NK-92 treated with Interleukin-12 subunit alpha and Interleukin-12 subunit beta, amount 100 ng/mL, for 24 hours (cell line): ENCODE data around the gene CMPK1.
A peak's percentile ranks its signal among the peaks of the same experiment; 100 is the strongest.
"Not testable (repeated sequence)": the region's sequence is repeated elsewhere in the genome, so short reads cannot be mapped to it uniquely, and the experiment has no call there.

Source experiments
- DNase-seq: peaks from one replicate; lab custom pipeline; 2025; lab: John Stamatoyannopoulos, UW

Gene CMPK1

DNA sequence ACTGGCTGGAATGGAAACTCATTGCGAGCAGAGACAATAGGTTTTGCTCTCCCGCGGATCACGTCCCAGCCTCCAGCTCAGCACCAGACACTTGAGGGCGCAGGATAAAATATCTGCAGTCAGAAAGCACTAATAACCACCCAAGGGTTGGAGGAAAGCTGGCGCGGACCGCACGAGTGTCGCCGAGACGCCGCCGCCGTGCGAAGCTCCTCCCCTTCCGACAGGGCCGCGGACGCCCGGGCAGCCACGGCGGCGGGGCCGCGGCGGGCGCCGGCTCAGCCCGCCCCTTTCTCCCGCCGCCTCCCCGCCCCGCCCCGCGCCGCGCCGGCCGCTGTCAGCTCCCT lies at the start of gene CMPK1:
TSS of gene CMPK1 (plus strand) at position 213 of the 344 bp plus-strand sequence. CDS start 156 bp downstream, outside the sequence.
- DNase-seq = peak; percentile 75

DNA sequence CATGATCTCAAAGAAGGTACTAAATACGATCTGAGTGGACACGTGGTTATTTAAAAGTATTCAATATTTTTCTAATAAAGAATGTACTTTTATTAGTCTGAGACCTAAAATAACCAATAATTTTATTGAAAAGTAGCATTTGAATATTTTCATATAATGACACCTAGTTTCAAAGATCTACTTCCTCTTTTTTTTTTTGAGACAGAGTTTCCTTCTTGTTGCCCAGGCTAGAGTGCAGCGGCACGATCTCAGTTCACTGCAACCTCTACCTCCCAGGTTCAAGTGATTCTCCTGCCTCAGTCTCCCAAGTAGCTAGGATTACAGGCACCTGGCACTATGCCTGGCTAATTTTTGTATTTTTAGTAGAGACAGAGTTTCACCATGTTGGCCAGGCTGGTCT lies 45.5 kb upstream of the CMPK1 start:
- not testable (repeated sequence) for DNase-seq

DNA sequence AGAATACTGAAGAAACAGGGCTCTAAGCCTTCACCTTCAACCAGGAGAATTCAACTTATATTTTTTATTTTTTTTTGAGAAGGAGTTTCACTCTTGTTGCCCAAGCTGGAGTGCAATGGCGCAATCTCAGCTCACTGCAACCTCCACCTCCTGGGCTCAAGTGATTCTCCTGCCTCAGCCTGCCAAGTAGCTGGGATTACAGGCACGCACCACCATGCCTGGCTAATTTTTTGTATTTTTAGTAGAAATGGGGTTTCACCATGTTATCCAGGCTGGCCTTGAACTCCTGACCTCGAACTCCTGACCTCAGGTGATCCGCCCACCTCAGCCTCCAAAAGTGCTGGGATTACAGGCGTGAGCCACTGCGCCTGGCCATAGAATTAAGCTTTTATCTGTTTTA lies 38.7 kb upstream of the CMPK1 start:
- DNase-seq = not testable (repeated sequence)

- DNase-seq = no peak
Observed at GRCh38 chr1:47295579-47295978, 38.0 kb upstream of the CMPK1 start.

GRCh38 chr1:47298025-47298699 lies 35.4 kb upstream of the CMPK1 start:
- no peak for DNase-seq

- DNase-seq = no peak
Observed at GRCh38 chr1:47302472-47302871, 31.1 kb upstream of the CMPK1 start.

- DNase-seq = no peak
Observed at GRCh38 chr1:47309427-47309826, 24.2 kb upstream of the CMPK1 start.

- peak; percentile 99 for DNase-seq
Observed at GRCh38 chr1:47313915-47314664, 19.5 kb upstream of the CMPK1 start, which contains the start of gene STIL. Gene STIL (minus strand): TSS chr1:47314147. CDS start chr1:47310319, 3,828 bp downstream.

GRCh38 chr1:47317841-47318240 lies 15.7 kb upstream of the CMPK1 start:
- DNase-seq = no peak

GRCh38 chr1:47319968-47320367 lies 13.6 kb upstream of the CMPK1 start:
- not testable (repeated sequence) for DNase-seq

DNA sequence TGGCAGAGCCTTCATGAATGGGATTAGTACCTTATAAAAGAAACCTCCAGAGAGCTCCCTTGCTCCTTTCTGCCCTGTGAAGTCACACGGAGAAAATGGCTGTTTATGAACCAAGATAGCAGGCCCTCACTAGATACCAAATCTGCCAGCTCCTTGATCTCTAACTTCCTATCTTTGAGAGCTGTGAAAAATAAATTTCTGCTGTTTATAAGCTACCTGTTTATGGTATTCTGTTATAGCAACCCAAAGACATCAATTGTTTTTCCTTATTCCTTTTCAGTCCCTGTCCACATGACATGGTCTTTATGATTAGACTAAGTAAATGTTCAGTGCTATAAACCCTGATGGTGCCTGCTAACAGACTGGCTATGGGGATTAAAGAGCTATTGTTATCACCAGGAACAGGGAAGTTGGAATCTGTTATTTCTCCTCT lies 10.0 kb upstream of the CMPK1 start:
- DNase-seq = no peak

DNA sequence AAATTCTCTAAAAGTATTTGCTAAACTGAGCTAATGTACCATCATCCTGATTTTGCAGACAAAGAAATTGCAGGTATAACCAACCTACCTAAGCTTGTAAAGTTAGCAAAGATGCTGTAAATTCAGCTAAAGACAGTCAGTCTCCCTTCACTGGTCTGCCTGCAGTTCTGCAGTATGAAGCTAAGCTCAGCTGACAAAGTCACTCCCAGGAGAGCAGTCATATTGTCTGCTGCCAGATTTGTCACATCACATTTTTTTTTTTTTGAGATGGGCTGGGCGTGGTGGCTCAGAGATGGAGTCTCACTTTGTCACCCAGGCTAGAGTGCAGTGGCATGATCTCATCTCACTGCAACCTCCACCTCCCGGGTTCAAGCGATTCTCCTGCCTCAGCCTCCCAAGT lies 8.9 kb upstream of the CMPK1 start:
- no peak for DNase-seq

DNA sequence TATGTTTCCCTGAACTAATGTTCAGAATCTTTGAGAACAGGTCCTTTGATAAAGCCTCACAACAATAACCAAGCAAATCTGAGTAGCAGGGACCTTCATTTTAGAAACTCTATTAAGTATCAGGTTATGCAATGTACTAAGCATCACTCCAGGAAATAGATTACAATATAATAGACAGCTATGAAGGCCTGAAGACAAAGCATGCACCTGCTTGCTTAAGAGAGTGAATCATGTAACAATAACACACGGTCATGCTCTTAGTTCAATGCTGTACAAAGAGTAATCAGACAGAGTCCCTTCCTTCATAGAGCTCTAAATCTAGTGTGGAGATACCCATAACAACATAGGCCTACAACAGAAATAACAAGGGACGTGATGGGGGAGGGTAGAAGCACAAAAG lies 8.1 kb upstream of the CMPK1 start:
- no peak for DNase-seq

DNA sequence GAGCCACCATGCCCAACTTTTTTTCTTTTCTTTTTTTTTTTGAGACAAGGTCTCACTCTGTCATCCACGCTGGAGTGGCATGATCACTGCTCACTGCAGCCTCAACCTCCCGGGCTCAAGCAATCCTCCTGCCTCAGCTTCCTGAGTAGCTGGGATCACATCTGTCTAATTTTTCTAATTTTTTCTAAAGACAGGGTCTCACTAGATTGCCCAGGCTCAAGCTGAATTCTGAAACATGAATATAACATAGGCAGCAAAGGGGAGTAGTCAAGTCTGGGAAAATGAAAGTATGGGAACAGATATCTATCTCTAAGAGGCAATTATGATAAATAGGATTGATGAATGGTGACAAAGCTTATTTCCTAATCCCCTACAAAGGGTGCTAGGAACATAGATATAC lies 7.3 kb upstream of the CMPK1 start:
- no peak for DNase-seq

- DNase-seq = no peak
Observed at GRCh38 chr1:47328992-47329391, 4.6 kb upstream of the CMPK1 start.

DNA sequence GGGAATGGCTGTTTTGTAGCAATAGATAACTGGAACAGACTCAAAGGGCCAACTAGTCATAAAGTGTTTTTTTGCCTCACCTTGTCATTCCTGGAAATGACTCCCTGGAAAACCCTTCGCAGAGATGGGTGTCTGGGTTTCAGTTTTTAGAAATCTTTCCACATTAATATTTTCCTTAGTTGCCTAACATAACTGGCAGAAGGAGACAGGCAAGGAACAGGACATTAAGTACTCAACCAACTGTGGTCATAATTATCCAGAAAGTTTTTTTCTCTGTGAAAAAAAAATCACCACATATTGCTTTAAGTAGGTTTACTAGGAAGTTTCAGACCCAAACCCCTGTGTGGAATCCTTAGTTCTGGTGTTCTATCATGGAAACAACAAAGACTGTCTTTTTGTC lies 3.4 kb upstream of the CMPK1 start:
- DNase-seq = no peak

GRCh38 chr1:47331875-47332274 lies 1.7 kb upstream of the CMPK1 start:
- no peak for DNase-seq

DNA sequence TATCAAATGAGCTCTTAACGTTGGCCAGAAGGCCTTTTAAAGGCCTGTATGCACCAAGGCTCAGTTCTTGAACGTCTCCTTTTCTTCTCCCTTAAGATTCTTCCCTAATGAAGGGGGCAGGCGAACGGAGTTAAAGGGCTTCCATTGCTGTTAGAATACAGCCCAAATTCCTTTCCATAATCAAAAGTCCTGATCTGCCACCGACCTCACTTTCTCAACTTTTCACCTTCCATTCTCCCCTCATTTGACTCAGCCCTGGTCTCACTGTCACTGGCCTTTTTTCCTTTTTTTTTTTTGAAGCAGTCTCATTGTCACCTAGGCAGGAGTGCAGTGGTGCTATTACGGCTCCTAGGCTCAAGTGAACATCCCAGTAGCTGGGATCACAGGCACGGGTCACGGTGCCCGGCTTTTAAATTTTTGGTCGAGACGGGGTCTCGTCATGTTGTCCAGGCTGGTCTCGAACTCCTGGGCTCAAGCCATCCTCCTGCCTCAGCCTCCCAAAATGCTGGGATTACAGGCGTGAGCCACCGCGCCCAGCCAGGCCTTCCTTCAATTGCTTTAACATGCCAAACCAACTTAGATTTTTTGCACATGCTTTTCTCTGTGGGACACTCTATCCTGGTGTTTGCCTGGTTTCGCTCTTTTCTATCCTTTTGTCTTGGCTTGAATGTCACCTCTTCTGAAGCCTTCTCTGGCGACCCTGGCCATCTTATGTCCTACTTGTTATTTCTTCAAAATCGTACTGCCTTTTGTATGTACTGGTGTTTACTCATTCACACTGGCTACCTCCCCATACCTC lies 612 bp upstream of the CMPK1 start:
- DNase-seq = no peak

DNA sequence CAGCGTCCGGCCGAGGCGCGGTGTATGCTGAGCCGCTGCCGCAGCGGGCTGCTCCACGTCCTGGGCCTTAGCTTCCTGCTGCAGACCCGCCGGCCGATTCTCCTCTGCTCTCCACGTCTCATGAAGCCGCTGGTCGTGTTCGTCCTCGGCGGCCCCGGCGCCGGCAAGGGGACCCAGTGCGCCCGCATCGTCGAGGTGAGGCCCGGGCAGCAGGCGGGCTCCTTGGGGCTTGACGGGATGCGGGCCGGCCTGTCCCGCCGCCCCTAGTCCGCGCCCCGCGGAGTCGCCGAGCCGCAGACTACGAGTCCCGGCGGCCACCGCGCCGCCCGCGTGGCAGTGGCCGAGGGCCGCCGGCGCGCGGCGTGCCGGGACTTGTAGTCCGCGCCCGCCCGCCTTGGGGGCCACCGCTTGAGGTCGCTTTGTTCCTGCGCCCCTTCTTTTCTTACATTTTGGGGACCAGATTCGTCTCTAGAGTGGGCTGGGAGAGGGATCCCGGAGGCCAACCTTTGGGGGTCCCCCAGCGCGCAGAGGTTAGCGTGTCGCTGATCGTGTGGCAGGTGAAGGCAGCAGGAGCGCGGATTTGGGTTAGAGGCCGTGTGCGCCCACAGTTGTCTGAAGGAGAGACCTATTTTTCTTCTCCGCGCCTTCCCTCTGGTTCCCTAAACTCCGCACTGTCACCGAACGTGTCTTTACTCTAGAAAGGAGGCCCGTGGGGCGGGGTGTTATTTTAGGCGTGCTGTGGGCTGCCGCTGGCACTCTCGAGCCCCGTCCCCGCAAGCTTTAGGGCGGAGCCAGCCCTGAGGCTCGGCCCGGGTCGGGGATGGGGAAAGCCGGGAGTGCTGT lies 553 bp downstream of the CMPK1 start:
- peak; percentile 67 for DNase-seq

DNA sequence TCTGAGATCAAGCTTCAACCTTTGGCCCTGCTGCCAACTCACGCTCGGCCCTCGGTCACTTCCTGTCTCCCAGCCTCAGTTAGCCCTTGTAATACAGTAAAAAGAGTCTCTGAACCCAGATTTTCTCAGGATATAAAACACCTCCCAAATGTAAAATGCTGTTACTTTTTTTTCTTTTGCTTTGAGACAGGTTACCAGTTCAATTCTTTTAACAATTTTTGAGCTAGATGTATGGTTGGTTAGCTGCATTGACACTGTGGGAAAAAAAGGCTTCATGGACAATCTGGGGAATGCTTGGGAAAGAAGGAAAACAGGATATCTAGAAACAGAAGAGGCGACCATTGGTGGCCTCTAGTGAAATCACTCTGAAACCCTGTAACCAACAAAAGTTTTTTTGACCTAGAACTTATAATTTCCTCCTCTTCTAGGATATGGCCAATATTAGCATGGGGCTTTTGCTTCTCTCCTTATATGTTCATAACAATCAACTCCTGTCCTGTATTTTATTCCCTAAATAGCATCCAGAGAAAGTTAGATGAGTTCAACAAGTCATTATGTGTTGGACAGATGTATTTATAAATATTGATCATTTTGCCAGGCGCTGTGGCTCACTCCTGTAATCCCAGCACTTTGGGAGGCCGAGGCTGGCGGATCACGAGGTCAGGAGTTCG lies 1.3 kb downstream of the CMPK1 start:
- no peak for DNase-seq

GRCh38 chr1:47337350-47337749 lies 3.8 kb downstream of the CMPK1 start:
- DNase-seq = no peak
